SK-N-MC (cell line): ENCODE data around the gene LUZP4.
"Not testable (repeated sequence)": the region's sequence is repeated elsewhere in the genome, so short reads cannot be mapped to it uniquely, and the experiment has no call there.

Source experiments
- DNase-seq: peaks from one replicate; pipeline ENCODE4 v3.0.0-alpha.2; 2011; ENCODE audit warnings: low read depth, low spot score
- H3K27ac ChIP-seq: fragments of 200-600 bp; sonication (generic); 2 replicates; pipeline ENCODE4 v1.5.1; 2016; ENCODE audit warnings: mixed run types
- H3K36me3 ChIP-seq: fragments of 200-600 bp; sonication (generic); 2 replicates; pipeline ENCODE4 v1.6.1; 2017; ENCODE audit warnings: antibody characterized with exemption, low read length, mixed read lengths; ENCODE audit not compliant: insufficient read depth
- H3K4me3 ChIP-seq: fragments of 200-600 bp; sonication (generic); 2 replicates; pipeline ENCODE4 v1.5.1; 2016
- H3K9ac ChIP-seq: fragments of 200-600 bp; sonication (generic); 2 replicates; pipeline ENCODE4 v1.8.0; 2017; ENCODE audit warnings: mixed run types, mixed read lengths; ENCODE audit not compliant: insufficient read length
- H3K9me3 ChIP-seq: fragments of 200-600 bp; sonication (generic); 2 replicates; pipeline ENCODE4 v1.6.1; 2017; ENCODE audit warnings: low read depth, mild to moderate bottlenecking, antibody characterized with exemption, low read length, moderate library complexity, mixed read lengths
- EZH2 ChIP-seq: fragments of 200-600 bp; sonication (generic); IDR thresholded peaks from one replicate; pipeline ENCODE4 v1.6.1; 2017; ENCODE audit warnings: antibody characterized with exemption
- FOXP2 ChIP-seq: optimal IDR thresholded peaks from 2 replicates; pipeline ENCODE3; 2011; ENCODE audit warnings: mild to moderate bottlenecking, moderate library complexity; ENCODE audit not compliant: insufficient read depth; ENCODE audit errors: extremely low read length, control extremely low read depth
- POLR2AphosphoS5 ChIP-seq: IDR thresholded peaks from 2 replicates; pipeline ENCODE4 v1.6.1; 2012; ENCODE audit warnings: mild to moderate bottlenecking, low read depth, low read length, borderline replicate concordance

LUZP4 gene

DNA sequence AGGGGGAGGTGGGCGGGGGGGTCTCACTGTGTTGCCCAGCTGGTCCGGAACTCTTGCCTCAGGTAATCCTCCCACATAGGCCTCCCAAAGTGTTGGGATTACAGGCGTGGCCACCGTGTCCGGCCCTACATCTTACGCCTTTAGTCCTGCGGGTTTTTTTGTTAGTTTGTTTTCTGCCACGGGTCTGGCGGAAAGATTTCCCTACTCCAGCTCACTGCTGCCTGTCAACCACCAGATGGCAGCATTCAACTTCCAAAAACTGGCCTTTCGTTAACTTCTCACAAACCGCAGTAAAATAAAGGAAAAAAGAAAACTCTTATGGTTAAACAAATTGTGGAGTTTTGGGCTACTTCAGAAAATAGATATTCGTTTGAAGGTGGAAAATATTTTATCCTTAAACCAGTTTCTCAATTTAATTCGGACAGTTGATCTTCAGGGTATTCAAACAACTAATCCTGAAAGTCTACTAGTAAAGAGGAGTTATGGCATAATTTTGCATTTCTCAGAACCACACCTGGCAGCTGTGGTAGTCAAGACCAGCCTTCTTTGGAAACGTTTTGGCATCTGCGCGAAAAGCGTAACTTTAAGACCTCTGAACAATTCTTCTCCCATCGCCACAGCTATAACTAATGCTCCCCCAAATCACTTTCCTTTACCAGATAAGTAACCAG, 41.1 kb downstream of the LUZP4 start:
- no peak for DNase-seq
- no peak overlapping the region for H3K27ac ChIP-seq
- peak overlapping the region; percentile 62 for H3K4me3 ChIP-seq
- no peak overlapping the region for H3K9ac ChIP-seq
- H3K36me3 ChIP-seq, result no peaks in the 10 kb centered on the region
- H3K9me3 ChIP-seq, result no peaks in the 10 kb centered on the region
- TF ChIP-seq FOXP2, result no peak
- no peak for TF ChIP-seq EZH2
- no peak for TF ChIP-seq POLR2AphosphoS5

DNA sequence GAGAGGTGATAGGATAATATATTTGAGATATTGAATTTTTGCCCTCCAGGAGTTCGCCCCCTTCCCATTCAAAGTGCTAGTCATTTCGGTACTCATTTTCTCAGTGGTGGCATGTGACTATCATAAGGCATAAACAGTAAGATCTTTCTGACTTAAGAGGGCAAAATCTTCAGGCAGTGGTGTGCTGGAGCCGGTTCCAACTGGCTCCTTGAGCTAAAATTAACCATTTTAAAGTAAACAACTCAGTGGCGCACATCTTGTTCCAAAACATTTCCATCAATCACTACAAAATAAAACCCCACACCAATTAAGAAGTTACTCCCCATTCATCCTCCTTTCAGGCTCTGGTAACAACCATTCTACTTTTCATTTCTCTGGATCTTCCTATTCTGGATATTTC, 43.3 kb downstream of the LUZP4 start:
- H3K27ac ChIP-seq, result no peak overlapping the region
- H3K9ac ChIP-seq, result no peak overlapping the region
- TF ChIP-seq EZH2, result no peak
- no peak for TF ChIP-seq FOXP2
- TF ChIP-seq POLR2AphosphoS5, result no peak

DNA sequence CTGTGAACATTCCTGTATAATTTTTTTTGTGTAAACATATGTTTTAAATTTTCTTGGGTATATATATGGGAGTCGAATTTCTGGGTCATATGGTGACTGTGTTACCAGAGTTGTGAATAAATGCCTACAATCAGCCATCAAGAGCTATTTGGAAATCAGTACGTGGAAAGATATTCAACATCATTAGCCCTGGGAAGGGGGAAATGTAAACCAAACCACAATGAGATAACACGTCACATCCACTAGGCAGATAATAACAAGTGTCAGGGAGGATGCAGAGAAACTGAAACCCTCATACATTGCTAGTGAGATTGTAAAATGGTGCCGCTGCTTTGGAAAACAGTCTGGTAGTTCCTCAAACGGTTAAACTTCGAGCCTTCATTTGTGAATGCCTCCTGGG, 43.9 kb downstream of the LUZP4 start:
- Histone ChIP-seq H3K4me3 (no peak overlapping the region), H3K9me3 (no peaks in the 10 kb centered on the region), H3K36me3 (no peaks in the 10 kb centered on the region), H3K27ac (no peak overlapping the region), H3K9ac (no peak overlapping the region)
- TF ChIP-seq POLR2AphosphoS5 (no peak), FOXP2 (no peak), EZH2 (no peak)
- DNase-seq, result no peak

More for the DNA sequence above, 43.3 kb downstream of the LUZP4 start:
- no peaks in the 10 kb centered on the region for H3K36me3 ChIP-seq
- H3K9me3 ChIP-seq, result no peaks in the 10 kb centered on the region
- no peak for DNase-seq
- H3K4me3 ChIP-seq, result no peak overlapping the region

DNA sequence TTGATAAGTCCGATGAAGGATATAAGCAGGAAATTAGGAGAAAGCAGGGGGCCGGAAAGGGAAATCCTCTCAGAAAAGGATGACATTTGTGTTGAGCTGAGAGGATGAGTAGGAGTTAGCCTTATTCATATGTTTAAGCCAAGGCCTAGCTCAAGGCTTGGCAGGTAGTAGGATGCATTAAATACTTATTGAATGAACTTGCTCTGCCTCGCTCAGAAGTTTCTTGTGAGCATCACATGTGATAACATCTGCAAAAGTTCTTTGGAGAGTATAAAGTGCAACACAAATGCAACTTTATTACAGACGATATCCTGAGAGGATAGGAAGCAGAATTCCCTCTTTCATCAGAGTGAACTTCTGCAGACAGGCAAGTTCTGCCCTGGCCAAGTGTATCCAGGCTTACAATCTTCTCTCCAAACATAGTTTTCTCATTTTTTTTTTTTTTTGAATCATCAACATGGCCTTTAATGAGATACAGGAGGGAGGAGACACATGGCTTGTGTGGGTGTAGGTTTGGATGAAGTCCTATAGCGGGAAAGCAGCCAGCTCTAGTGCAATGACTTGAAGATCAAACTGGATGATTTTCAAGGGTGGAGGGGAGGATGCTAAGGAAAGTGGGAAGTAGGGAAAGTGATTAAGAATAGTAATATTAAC, 48.1 kb downstream of the LUZP4 start:
- Histone ChIP-seq H3K36me3 (no peaks in the 10 kb centered on the region), H3K9me3 (no peaks in the 10 kb centered on the region), H3K9ac (no peak overlapping the region), H3K27ac (no peak overlapping the region), H3K4me3 (no peak overlapping the region)
- no peak for TF ChIP-seq POLR2AphosphoS5
- no peak for TF ChIP-seq EZH2
- no peak for TF ChIP-seq FOXP2
- DNase-seq, result no peak

DNA sequence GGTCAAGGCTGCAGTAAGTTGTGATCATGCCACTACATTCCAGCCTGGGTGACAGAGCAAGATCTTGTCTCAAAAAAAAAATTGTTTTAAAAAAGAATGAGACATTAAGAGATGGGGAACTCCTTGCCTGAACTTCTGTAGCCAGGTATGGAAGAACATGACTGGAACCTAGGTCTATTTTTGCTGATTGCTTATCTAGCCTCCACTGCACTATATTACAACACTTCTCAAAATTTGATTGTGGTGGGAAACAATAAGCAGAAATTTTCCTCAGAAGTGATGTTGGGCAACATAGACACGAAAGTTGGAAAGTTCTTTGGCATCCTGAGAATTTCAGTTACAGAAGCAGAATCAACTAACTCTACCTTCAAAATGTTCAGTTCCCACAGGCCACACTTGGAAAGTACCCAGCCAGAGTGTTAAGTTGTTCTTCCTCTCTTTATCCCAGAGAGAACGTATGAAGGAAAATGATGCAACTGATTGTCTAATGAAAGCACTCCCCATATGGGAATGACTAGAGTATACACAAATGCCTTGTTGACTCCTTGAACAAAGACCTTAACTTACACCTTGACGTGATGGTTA, 50.0 kb downstream of the LUZP4 start:
- TF ChIP-seq POLR2AphosphoS5 (no peak), EZH2 (no peak), FOXP2 (no peak)
- H3K9me3 ChIP-seq, result no peaks in the 10 kb centered on the region
- H3K27ac ChIP-seq, result no peak overlapping the region
- no peak for DNase-seq
- no peak overlapping the region for H3K9ac ChIP-seq
- no peaks in the 10 kb centered on the region for H3K36me3 ChIP-seq
- no peak overlapping the region for H3K4me3 ChIP-seq

DNA sequence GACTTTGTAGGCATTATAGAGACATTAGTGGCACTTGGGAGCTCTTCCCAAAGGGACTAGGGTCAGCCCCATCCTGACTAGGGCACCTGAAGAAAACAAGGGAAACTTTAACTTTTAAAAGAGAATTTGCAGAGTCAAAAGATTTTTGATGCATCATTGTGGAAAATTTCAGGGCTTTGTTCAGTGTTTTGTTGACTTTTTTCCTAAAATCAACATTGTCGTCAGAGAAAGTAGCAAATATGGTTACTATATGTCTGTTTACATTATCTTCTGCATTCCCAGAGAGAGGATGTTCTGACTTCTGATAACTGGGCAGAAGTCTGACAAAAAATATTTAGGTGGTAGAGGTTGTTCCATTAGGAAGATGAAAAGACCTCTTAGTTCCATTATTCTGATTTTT, 51.9 kb downstream of the LUZP4 start:
- no peak for TF ChIP-seq FOXP2
- TF ChIP-seq POLR2AphosphoS5, result no peak
- no peak for TF ChIP-seq EZH2
- H3K9me3 ChIP-seq, result no peaks in the 10 kb centered on the region
- no peak for DNase-seq
- no peak overlapping the region for H3K4me3 ChIP-seq
- no peaks in the 10 kb centered on the region for H3K36me3 ChIP-seq
- H3K9ac ChIP-seq, result no peak overlapping the region
- H3K27ac ChIP-seq, result no peak overlapping the region

DNA sequence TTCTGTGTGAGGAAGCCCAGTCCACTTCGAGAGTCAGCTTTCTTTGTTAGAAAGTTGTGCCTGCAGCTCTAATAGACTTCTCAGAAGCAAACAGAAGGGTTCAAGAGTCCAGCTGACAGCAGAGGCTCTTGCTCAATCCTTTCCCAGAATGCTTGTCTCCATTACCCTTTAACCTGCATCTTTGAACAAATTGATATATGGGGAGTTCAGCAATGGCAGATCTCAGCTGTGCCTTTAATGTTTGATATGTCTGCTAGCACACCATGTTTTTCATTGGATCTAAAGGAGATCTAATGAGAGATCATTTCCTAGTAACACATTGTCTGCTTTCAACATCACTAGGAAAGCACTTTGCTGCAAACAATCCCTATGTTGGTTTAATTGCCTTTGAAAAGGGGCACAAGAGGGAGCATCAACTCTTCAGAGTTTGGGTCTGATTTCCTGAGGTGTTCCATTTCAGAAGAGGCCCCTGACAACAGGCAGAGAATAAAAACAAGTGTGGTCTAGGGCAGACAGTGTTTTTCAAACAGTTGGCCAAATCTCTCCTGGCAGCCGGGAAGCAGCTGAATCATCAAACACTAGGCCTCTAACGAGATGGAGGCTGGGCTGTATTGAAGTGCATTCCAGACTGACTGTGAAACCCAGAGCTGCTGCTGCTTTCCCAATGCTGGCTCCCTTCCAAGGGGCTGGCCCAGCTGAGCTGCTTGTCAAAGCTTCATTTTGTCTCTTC, 55.5 kb downstream of the LUZP4 start:
- TF ChIP-seq FOXP2 (no peak), POLR2AphosphoS5 (no peak), EZH2 (no peak)
- H3K9me3 ChIP-seq, result no peaks in the 10 kb centered on the region
- no peaks in the 10 kb centered on the region for H3K36me3 ChIP-seq
- DNase-seq, result peak; percentile 82
- H3K4me3 ChIP-seq, result peak overlapping the region; percentile 46
- peak overlapping the region; percentile 94 for H3K27ac ChIP-seq
- H3K9ac ChIP-seq, result no peak overlapping the region

DNA sequence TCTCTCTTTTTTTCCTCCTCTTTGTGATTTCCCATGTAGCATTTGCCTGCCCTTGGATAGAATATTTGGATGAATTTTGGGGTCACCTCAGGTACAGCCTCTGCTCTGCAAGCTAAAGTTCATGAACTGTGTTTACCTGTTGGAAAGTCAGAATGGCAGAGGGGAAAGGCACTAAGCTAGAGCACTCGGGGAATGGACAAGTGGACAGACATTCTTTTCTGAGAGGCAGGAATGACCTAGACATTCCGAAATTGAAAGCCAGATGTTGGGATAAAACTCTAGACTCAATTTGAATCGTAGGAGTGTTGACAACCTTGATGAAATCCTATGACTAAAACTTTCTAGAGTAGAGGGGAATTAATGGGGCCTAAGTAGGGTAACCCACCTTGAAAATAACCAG, 56.1 kb downstream of the LUZP4 start:
- H3K4me3 ChIP-seq, result peak overlapping the region; percentile 46; the same call in 1 of the 2 replicates
- H3K27ac ChIP-seq, result peak overlapping the region; percentile 94
- no peak for DNase-seq
- H3K9ac ChIP-seq, result no peak overlapping the region
- no peaks in the 10 kb centered on the region for H3K36me3 ChIP-seq
- TF ChIP-seq POLR2AphosphoS5 (no peak), FOXP2 (no peak), EZH2 (no peak)
- H3K9me3 ChIP-seq, result no peaks in the 10 kb centered on the region

DNA sequence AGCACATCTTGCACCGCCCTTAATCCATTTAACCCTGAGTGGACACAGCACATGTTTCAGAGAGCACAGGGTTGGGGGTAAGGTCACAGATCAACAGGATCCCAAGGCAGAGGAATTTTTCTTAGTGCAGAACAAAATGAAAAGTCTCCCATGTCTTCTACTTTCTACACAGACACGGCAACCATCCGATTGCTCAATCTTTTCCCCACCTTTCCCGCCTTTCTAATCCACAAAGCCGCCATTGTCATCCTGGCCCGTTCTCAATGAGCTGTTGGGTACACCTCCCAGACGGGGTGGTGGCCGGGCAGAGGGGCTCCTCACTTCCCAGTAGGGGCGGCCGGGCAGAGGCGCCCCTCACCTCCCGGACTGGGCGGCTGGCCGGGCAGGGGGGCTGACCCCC, 57.2 kb downstream of the LUZP4 start:
- DNase-seq, H3K4me3 ChIP-seq, H3K9me3 ChIP-seq, H3K27ac ChIP-seq, H3K9ac ChIP-seq, H3K36me3 ChIP-seq: not testable (repeated sequence)
